ENCODE measurements around the gene KCTD17.

The KCTD17 gene

DNA sequence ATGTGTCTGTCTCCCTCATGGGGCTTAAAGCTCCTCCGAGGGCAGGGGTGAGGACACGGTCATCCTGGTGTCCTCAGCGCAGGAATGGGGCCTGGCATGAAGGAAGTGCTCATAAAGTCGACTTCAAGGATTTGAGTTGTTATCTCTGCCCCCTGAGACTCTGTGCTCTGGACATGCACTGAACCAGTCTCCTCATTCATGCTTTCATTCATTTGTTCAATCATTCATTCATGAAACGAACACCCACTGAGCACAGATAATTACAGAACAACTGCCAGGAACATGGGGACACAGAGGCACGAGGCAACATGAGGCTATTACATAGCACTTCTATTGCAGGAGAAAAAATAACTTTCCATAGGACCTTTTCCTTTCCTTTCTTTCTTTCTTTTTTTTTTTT lies 41.5 kb downstream of the KCTD17 start:
- TF ChIP-seq, protein P1, sequence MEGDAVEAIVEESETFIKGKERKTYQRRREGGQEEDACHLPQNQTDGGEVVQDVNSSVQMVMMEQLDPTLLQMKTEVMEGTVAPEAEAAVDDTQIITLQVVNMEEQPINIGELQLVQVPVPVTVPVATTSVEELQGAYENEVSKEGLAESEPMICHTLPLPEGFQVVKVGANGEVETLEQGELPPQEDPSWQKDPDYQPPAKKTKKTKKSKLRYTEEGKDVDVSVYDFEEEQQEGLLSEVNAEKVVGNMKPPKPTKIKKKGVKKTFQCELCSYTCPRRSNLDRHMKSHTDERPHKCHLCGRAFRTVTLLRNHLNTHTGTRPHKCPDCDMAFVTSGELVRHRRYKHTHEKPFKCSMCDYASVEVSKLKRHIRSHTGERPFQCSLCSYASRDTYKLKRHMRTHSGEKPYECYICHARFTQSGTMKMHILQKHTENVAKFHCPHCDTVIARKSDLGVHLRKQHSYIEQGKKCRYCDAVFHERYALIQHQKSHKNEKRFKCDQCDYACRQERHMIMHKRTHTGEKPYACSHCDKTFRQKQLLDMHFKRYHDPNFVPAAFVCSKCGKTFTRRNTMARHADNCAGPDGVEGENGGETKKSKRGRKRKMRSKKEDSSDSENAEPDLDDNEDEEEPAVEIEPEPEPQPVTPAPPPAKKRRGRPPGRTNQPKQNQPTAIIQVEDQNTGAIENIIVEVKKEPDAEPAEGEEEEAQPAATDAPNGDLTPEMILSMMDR (IDR thresholded peaks at IDR 0.05), result no peak
- peaks cover 40% of the 10 kb centered on the region for H3K27me3 ChIP-seq
- no peak overlapping the region for H3K4me3 ChIP-seq (ENCODE audit: low read depth in 1 of 2, low read length in 1 of 2)

DNA sequence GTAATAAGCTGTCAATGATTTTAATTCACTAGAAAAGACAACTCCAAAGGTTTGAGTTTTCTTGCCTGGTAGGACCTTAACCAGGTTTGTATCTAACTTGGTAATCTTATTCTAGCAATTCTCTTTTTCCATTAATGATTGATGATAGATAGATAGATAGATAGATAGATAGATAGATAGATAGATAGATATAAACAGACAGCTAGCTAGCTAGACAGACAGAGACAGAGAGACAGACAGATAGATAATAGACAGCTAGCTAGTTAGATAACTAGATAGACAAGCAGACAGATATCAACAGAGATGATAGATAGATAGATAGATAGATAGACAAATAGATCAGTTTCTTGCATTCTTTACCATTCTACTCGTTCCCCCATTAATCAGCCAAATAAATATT lies 42.7 kb downstream of the KCTD17 start:
- H3K9me3 ChIP-seq, result no peaks in the 10 kb centered on the region
- no peak overlapping the region for H3K4me3 ChIP-seq (ENCODE audit: low read depth in 1 of 2, low read length in 1 of 2)
- peaks cover 47% of the 10 kb centered on the region for H3K27me3 ChIP-seq
- TF ChIP-seq, protein P1 (IDR thresholded peaks at IDR 0.05), result no peak
- no peak overlapping the region for H3K27ac ChIP-seq
- no peaks in the 10 kb centered on the region for H3K36me3 ChIP-seq
- no peaks in the 10 kb centered on the region for H3K4me1 ChIP-seq (ENCODE audit: control insufficient read depth in 1 of 2, insufficient read depth in 1 of 2, low read depth in 1 of 2, low read length in 1 of 2)

More for the DNA sequence above, 41.5 kb downstream of the KCTD17 start:
- Histone ChIP-seq H3K36me3 (no peaks in the 10 kb centered on the region), H3K9me3 (no peaks in the 10 kb centered on the region), H3K27ac (no peak overlapping the region), H3K4me1 (ENCODE audit: control insufficient read depth in 1 of 2, insufficient read depth in 1 of 2, low read depth in 1 of 2, low read length in 1 of 2) (no peaks in the 10 kb centered on the region)

GRCh38 chr22:37095113-37095512 lies 43.6 kb downstream of the KCTD17 start:
- TF ChIP-seq, protein P1 (IDR thresholded peaks at IDR 0.05), result no peak
- no peaks in the 10 kb centered on the region for H3K9me3 ChIP-seq
- no peaks in the 10 kb centered on the region for H3K36me3 ChIP-seq
- H3K27me3 ChIP-seq, result peaks cover 55% of the 10 kb centered on the region
- H3K4me3 ChIP-seq (ENCODE audit: low read depth in 1 of 2, low read length in 1 of 2), result no peak overlapping the region
- no peak overlapping the region for H3K27ac ChIP-seq
- H3K4me1 ChIP-seq (ENCODE audit: control insufficient read depth in 1 of 2, insufficient read depth in 1 of 2, low read depth in 1 of 2, low read length in 1 of 2), result no peaks in the 10 kb centered on the region

DNA sequence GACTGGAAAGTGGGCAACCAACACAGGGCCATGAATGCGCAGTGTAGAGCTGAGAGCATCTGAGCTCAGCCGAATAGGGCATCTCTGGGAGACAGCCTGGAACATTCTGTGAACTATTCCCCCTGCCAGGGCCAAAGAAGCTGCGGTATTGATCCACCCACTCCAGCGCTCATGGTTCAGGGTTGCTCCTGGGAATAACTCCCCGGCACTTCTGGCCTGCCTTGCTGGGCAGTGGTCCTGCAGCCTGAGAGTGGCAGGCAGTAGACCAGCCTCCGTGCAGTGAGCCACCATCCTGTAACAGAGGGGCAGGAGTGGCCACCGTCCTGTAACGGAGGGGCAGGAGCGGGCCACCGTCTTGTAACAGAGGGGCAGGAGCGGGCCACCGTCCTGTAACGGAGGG lies 45.8 kb downstream of the KCTD17 start:
- peaks cover 62% of the 10 kb centered on the region for H3K27me3 ChIP-seq
- H3K9me3 ChIP-seq, result no peaks in the 10 kb centered on the region
- no peaks in the 10 kb centered on the region for H3K4me1 ChIP-seq (ENCODE audit: control insufficient read depth in 1 of 2, insufficient read depth in 1 of 2, low read depth in 1 of 2, low read length in 1 of 2)
- no peak overlapping the region for H3K4me3 ChIP-seq (ENCODE audit: low read depth in 1 of 2, low read length in 1 of 2)
- H3K36me3 ChIP-seq, result no peaks in the 10 kb centered on the region
- TF ChIP-seq, protein P1 (IDR thresholded peaks at IDR 0.05), result no peak
- no peak overlapping the region for H3K27ac ChIP-seq

- peaks cover 70% of the 10 kb centered on the region for H3K27me3 ChIP-seq
- H3K4me3 ChIP-seq (ENCODE audit: low read depth in 1 of 2, low read length in 1 of 2), result no peak overlapping the region
- H3K9me3 ChIP-seq, result no peaks in the 10 kb centered on the region
- no peaks in the 10 kb centered on the region for H3K4me1 ChIP-seq (ENCODE audit: control insufficient read depth in 1 of 2, insufficient read depth in 1 of 2, low read depth in 1 of 2, low read length in 1 of 2)
- no peaks in the 10 kb centered on the region for H3K36me3 ChIP-seq
- TF ChIP-seq, protein P1 (IDR thresholded peaks at IDR 0.05), result no peak
- no peak overlapping the region for H3K27ac ChIP-seq
These were observed 47.5 kb downstream of the KCTD17 start for GRCh38 chr22:37098976-37099591.
